ENCODE data around the gene SHC2.

The SHC2 gene, protein sequence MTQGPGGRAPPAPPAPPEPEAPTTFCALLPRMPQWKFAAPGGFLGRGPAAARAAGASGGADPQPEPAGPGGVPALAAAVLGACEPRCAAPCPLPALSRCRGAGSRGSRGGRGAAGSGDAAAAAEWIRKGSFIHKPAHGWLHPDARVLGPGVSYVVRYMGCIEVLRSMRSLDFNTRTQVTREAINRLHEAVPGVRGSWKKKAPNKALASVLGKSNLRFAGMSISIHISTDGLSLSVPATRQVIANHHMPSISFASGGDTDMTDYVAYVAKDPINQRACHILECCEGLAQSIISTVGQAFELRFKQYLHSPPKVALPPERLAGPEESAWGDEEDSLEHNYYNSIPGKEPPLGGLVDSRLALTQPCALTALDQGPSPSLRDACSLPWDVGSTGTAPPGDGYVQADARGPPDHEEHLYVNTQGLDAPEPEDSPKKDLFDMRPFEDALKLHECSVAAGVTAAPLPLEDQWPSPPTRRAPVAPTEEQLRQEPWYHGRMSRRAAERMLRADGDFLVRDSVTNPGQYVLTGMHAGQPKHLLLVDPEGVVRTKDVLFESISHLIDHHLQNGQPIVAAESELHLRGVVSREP

DNA sequence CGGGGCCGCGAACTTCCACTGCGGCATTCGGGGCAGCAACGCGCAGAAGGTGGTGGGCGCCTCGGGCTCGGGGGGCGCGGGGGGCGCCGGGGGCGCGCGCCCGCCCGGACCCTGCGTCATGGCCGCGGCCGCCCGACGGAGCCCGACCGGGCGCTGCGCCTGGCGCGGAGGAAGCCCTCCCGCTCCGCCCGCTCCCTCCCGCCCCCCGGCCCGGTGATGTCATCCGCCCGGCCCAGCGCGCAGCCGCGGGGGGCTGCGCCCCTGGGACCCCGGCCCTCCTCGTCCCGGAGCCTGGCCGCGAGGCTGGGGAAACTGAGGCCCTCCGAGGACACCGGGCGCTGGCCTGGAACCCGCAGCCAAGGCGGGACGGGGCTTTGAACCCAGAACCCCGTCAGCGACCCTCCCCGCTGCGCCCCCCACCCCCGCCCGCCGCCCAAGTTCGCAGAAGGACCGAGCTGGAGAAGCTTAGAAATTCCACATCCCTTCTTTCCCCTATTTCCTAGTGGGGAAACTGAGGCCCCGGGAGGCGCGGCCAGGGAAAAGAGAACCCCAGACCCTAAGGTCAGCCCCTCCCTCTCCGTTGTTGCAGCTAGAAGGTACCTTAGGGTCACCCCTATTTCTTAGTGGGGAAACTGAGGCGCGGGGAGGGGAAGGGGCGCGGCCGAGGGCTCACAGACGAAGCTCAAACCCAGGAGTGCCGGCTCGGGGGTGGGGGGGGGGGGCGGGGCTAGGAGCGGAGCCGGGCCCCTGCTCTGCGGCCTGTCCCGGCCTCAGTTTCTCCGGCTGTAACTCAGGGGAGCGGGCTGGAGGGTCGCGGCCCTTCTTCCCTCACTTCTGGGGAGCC lies at the start of gene SHC2:
Gene SHC2, minus strand, starts transcription at position 157 of the 844 bp plus-strand sequence. Its CDS starts 37 bp downstream, at position 120.
- DNase-seq (ENCODE audit: low read depth in 2 of 2), result no peak

DNA sequence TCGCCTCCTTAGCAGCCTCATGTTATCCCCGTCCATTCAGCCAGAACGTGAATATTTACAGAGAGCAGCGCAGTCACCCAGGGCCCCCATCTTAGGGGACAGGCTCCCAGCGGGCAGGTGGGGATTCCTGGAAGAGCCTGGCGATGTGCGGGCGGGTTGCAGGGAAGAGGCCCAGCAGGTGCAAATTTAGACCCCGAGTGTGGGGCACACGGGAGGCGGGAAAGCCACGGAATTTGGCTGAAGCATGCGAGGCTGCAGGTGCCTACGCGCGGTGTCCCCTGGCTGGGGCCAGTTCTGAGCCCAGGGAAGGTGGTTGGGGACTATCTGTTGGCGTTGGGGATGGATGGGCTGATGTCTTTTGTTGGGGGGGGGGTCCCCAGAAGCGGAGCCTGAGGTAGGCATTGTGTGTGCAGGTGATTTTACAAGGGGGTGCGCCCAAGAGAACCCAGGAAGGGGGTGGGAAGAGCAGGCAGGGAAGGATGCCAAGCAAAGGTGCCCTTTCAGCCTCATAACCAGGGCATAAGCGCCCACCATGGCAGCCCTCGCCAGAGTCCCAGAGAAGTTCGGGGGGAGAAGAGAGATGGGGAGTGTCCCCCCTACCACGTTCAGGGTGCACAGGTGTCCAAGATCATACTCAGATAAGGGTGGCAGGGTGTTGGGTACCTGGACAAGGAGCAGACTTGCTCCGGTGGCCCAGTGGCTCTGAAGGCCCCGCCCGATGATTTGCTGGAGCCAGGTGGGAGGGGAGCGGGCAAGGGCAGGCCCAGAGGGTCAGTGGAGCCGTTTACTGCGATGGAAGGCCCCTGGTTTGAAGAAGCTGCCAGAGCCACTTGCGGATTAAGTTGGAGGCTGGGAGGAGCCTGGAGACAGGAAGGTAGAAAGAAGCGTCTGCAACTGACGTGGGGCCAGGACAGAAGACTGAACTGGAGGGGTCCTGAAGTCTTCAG lies 47.6 kb upstream of the SHC2 start:
- DNase-seq (ENCODE audit: low read depth in 2 of 2), result no peak

DNA sequence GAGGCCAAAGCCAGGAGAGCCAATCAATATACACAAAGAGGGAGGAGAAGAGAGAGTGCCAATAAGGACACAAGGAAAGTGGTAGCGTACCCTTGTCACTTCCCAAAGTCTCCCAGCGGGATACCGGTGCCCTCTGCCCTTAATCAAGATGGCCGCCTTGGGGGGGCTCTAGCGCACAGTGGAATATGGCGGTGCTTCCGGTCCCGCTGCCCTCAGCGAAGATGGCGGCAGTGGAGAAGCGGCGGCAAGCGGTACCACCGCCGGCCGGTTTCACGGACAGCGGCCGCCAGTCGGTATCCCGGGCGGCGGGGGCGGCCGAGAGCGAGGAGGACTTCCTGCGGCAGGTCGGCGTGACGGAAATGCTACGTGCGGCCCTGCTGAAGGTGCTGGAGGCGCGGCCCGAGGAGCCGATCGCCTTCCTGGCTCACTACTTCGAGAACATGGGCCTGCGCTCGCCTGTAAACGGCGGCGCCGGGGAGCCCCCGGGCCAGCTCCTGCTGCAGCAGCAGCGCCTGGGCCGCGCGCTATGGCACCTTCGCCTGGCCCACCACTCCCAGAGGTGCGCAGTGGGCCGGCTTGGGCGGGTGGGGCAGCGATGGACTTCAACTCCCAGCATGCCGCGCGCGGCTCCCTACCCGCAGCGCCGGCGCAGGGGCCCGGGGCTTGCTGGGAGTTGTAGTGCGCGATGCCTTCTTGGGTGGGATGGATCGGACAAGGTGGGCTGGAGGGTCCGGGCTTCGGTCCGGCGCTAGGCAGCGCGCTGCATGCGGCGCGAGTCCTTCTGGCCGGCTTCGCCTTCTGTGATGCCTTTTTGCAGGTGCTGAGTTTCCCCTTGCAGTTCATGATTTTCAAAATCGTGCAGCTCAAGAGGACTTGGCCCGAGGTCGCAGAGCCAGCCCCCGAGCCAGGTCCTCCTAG lies 46.7 kb upstream of the SHC2 start, which contains the start of gene TPGS1:
Gene TPGS1, plus strand, starts transcription at position 212 of the 918 bp plus-strand sequence. Its CDS starts 10 bp downstream, at position 222.
- peak; percentile 42 to 84 for DNase-seq (ENCODE audit: low read depth in 2 of 2)

DNA sequence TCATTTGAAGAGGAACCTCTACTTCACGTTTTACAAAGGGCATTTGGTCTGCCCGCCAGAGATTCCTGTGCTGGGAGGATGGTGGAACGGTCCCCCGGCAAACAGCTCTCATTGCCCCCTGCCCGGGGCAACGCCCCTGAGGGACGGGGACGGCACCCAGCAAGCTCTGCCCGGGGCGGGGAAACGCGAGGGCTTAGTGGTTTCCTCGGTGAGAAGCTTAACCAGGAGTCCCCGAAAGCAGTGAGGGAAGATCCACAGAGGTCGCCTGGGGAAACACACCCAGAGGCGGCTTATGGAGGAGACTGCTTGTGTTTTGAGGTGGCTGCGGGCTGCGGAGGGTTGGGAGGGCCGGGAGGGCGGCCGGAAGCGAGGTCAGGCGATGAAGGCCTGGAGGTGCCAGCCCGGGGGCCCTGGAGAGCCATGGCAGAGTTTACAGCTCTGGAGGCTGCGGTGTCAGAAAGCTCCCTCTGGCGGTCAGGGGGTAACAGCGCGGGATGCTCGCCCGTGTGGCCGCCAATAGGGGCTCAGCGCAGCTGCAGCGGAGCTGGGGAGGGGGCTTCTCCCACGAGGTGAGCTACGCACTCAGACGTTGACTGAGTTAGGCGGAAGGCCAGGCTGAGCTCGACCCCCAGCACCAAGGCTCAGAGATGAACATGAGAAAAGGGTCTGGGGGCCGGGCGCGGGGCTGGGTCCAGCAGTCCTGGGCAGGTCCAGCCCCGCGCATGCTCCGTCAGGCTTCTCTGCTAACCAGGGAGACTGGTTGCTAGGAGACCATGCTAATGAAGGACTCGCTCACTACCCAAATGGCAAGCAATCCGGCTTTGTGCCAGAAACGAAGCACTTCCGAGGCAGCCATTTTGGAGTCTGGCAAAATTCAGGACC lies 45.8 kb upstream of the SHC2 start:
- DNase-seq (ENCODE audit: low read depth in 2 of 2), result peak; percentile 89 to 90

DNA sequence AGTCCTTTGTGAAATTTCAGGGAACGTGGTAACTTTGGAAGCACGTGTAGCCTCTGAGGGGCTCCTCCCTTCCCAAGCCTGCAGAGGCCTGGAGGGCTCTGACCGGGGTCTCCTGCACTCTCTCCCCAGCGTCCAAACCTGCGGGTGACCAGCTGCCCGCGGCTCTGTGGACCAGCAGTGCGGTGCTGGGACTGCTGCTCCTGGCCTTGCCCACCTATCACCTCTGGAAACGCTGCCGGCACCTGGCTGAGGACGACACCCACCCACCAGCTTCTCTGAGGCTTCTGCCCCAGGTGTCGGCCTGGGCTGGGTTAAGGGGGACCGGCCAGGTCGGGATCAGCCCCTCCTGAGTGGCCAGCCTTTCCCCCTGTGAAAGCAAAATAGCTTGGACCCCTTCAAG lies 43.8 kb upstream of the SHC2 start:
- DNase-seq (ENCODE audit: low read depth in 2 of 2), result no peak

DNA sequence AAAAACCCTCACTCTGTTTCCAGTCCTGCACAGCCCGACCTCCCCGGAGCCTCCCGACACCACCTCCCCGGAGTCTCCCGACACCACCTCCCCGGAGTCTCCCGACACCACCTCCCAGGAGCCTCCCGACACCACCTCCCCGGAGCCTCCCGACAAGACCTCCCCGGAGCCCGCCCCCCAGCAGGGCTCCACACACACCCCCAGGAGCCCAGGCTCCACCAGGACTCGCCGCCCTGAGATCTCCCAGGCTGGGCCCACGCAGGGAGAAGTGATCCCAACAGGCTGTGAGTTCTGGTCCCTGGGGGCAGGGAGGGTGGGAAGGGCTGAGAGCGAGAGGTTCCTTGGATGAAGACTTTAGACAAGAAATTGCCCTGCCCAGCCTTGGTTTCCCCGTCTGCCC lies 40.8 kb upstream of the SHC2 start:
- DNase-seq (ENCODE audit: low read depth in 2 of 2), result no peak

DNA sequence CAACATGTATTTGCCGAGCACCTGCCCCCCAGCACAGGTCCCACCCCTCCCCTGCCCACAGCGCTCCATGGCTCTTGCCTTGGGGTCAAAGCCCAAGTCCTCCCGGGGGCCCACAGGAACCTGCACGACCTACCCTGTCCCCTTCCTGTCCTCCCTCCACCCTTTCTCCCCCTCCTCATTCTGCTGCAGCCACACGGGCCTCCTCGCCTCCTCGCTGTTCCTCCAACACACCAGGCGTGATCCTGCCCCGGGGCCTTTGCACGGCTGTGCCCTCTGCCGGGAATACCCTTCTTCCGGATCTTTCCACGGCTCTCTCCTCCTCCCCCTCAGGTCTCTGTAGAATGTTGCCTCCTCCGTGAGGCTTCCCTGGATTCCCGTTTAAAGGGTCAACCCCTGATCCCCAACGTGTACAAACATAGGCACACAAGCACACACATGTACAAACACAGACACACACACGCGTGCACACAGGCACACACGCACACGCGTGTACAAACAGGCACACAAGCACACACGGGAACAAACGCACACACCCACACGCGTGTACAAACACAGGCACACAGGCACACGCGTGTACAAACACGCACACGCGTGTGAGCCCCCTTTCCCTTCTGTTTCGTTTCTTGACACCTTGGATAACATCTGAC lies 38.3 kb upstream of the SHC2 start:
- no peak for DNase-seq (ENCODE audit: low read depth in 2 of 2)

DNA sequence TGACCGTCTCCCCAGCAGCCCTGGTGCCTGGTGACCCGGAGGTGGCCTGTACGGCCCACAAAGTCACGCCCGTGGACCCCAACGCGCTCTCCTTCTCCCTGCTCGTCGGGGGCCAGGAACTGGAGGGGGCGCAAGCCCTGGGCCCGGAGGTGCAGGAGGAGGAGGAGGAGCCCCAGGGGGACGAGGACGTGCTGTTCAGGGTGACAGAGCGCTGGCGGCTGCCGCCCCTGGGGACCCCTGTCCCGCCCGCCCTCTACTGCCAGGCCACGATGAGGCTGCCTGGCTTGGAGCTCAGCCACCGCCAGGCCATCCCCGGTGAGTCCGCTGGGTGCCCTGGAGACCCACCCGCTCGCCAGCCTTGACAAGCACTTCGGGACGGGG lies 37.7 kb upstream of the SHC2 start:
- no peak for DNase-seq (ENCODE audit: low read depth in 2 of 2)

DNA sequence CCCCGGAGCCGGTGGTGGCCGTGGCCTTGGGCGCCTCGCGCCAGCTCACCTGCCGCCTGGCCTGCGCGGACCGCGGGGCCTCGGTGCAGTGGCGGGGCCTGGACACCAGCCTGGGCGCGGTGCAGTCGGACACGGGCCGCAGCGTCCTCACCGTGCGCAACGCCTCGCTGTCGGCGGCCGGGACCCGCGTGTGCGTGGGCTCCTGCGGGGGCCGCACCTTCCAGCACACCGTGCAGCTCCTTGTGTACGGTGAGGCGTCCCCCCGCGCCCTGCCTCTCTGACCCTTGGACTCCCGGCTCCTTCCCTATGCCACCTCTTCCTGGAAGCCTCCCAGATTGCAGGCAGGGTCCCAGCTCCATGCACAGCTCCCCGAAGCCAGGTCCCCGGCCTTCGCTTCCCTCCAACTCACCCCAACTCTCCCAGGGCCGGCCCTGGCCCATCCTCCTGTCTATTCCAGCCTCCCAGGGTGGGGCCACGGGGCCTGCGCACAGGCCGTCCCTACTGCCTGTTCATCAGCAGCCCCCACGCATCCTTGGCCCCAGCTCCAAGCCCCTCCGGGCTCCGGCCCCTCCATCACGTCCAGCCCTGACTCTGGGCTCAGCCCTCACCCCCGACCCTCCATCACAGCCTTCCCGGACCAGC lies 37.2 kb upstream of the SHC2 start:
- DNase-seq (ENCODE audit: low read depth in 2 of 2), result no peak

DNA sequence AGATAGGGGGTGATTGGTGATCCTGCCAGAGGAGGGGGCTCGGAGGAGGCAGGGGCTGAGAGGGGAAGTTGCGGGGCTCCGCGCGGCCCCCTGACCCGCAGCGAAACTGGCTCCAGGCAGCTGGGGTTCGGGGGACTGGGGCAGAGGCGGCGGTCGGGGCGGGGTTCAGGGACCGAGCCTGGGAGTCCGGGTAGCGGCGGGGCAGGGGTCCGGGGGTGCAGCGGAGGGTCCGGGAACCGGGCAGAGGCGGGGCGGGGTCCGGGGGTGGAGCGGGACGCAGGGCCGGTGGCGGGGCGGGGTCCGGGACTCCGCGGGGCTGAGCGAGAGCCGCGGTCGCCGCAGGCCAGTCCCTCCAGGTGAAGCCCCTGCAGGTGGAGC lies 36.6 kb upstream of the SHC2 start:
- DNase-seq (ENCODE audit: low read depth in 2 of 2), result no peak

DNA sequence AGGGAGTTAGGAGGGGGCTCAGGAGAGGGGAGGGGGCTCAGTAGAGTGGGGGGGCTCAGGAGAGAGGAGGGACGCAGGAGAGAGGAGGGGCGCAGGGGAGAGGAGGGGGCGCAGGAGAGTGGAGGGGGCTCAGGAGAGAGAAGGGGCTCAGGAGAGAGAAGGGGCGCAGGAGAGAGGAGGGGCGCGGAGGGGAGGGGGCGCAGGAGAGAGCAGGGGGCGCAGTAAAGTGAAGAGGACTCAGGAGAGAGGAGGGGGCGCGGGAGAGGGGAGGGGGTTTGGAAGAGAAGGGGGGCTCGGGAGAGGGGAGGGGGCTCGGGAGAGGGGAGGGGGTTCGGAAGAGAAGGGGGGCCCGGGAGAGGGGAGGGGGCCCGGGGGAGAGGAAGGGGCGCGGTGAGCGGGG lies 36.2 kb upstream of the SHC2 start:
- DNase-seq (ENCODE audit: low read depth in 2 of 2), result no peak

DNA sequence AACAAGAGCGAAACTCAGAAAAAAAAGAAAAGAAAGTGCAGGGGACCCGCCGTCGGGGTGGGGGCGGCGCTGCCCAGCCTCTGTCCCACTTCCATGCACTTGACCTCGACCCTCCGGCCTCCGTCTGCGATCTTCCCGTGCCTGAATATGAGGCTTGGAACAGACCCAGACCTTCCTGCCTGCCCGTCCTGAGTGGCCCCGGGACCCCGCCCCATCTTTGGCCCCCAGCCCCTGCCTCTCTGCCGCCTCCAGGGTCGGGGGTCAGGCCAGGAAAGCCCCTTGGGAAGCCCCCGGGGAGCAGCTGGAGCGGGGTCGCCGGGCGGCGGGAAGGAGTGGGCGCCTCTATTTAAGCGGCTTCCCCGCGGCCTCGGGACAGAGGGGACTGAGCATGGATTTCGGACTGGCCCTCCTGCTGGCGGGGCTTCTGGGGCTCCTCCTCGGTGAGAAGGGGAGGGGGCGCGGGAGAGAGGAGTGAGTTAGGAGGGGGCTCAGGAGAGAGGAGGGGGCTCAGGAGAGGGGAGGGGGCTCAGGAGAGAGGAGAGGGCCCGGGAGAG lies 35.4 kb upstream of the SHC2 start, which contains the start of gene MADCAM1:
Gene MADCAM1, plus strand, starts transcription at position 375 of the 554 bp plus-strand sequence. Its CDS starts 14 bp downstream, at position 389.
- DNase-seq (ENCODE audit: low read depth in 2 of 2), result no peak

DNA sequence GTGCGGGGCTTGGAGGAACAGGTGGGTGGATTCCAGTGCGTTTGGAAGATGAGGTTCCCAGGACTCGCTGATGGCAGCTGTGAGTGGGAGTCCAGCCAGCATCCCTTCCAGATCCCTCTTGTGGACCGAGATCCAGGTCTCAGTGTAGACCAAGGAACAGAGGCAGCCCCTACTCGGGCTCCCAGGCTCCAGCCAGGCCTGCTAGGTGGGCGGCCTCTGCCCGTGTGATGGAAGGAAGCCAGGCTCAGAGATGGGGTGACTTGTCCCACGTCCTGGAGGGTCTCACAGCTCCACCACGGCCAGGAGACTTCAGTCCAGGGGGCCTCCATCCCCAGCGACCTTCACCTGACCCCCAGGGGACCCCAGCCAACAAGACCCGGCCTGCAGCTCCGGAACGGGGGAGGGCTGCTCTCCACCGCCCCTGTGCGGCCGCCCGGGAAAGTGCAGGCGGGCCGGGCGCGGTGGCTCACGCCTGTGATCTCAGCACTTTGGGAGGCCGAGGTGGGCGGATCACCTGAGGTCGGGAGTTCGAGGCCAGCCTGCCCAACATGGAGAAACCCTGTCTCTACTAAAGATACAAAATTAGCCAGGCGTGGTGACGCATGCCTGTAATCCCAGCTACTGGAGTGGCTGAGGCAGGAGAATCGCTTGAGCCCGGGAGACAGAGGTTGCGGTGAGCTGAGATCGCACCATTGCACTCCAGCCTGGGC lies 34.7 kb upstream of the SHC2 start:
- DNase-seq (ENCODE audit: low read depth in 2 of 2), result no peak

DNA sequence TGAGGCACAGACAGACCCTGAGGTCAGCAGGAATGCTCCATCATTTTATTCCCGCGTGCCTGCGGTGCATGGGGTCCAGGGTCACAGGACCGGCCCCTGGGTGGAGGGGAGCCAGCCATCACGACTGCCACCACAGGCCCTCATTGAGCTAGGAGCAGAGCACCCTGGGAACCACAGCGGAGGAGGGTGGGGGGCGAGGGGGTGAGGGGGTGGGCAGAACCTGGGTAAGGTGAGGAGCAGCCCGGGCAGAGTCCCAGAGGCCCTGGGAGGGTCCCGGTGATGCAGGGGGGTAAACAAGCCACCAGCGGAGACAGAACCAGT lies 34.2 kb upstream of the SHC2 start:
- no peak for DNase-seq (ENCODE audit: low read depth in 2 of 2)

DNA sequence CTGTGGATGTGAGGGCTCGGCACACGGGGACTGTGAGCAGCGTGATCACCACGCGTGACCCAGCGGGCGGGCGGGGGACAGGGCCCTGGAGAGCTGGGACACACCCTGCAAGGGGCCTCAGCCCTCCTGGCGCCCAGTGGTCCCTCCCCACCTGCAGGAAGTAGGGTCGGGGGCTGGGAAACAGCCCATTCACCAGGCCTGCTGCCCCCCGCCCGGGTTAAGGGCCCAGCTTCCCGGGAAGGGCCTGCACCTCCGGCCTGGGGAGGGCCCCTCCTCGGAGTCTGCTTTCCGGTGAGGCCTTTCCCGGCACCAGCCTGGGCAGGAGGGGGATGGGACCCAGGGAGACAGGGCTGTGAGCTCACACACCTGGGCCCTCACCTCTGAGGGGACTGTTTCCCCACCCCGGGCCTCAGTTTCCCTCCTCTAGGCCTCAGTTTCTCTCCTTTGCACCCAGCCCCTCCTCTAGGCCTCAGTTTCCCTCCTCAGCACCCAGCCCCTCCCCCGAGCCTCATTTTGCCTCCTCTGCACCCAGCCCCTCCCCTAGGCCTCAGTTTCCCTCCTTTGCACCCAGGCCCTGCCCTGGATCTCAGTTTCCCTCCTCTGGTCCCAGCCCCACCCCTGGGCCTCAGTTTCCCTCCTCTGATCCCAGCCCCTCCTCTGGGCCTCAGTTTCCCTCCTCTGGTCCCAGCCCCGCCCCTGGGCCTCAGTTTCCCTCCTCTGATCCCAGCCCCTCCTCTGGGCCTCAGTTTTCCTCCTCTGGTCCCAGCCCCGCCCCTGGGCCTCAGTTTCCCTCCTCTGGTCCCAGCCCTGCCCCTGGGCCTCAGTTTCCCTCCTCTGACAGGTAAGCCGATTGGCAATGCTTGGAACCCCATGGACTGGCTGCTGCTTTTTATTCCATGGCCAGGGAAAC lies 33.6 kb upstream of the SHC2 start:
- no peak for DNase-seq (ENCODE audit: low read depth in 2 of 2)

Measured in stimulated activated CD8-positive, alpha-beta memory T cell treated with anti-CD3 and anti-CD28 coated beads, Interleukin-7, amount 100 ng/mL, for 4 hours (primary cell).